IPS-11a (cell line): Measurements from ENCODE around the gene EOLA1.
"Not testable (repeated sequence)": the region's sequence is repeated elsewhere in the genome, so short reads cannot be mapped to it uniquely, and the experiment has no call there.

Source experiments
- H3K4me3 ChIP-seq: one replicate; pipeline ENCODE4 v1.5.1; 2013; ENCODE audit warnings: low read depth, low read length, control low read depth

The EOLA1 gene

GRCh38 chrX:149513825-149514428, 26.9 kb upstream of the EOLA1 start:
- H3K4me3 ChIP-seq: no peak overlapping the region

GRCh38 chrX:149515954-149516602, 24.7 kb upstream of the EOLA1 start:
- no peak overlapping the region for H3K4me3 ChIP-seq

GRCh38 chrX:149516604-149517003, 24.2 kb upstream of the EOLA1 start:
- H3K4me3 ChIP-seq: no peak overlapping the region

GRCh38 chrX:149517308-149517707, 23.5 kb upstream of the EOLA1 start:
- no peak overlapping the region for H3K4me3 ChIP-seq

- no peak overlapping the region for H3K4me3 ChIP-seq
These were observed 22.6 kb upstream of the EOLA1 start for GRCh38 chrX:149518236-149518635.

GRCh38 chrX:149520636-149521277, 20.1 kb upstream of the EOLA1 start:
- H3K4me3 ChIP-seq: not testable (repeated sequence)

- no peak overlapping the region for H3K4me3 ChIP-seq
These were observed 19.4 kb upstream of the EOLA1 start for GRCh38 chrX:149521438-149521837.

- no peak overlapping the region for H3K4me3 ChIP-seq
These were observed 17.9 kb upstream of the EOLA1 start for GRCh38 chrX:149522916-149523315.

- not testable (repeated sequence) for H3K4me3 ChIP-seq
These were observed 15.4 kb upstream of the EOLA1 start for GRCh38 chrX:149525389-149525788.

GRCh38 chrX:149525903-149526302, 14.9 kb upstream of the EOLA1 start:
- not testable (repeated sequence) for H3K4me3 ChIP-seq

GRCh38 chrX:149526318-149527033, 14.3 kb upstream of the EOLA1 start:
- H3K4me3 ChIP-seq: not testable (repeated sequence)

GRCh38 chrX:149527705-149528104, 13.1 kb upstream of the EOLA1 start:
- H3K4me3 ChIP-seq: no peak overlapping the region

- H3K4me3 ChIP-seq: no peak overlapping the region
These were observed 12.4 kb upstream of the EOLA1 start for GRCh38 chrX:149528381-149528780.

GRCh38 chrX:149531599-149531998, 9.2 kb upstream of the EOLA1 start:
- no peak overlapping the region for H3K4me3 ChIP-seq

GRCh38 chrX:149532868-149533267, 7.9 kb upstream of the EOLA1 start:
- not testable (repeated sequence) for H3K4me3 ChIP-seq

- H3K4me3 ChIP-seq: not testable (repeated sequence)
These were observed 6.8 kb upstream of the EOLA1 start for GRCh38 chrX:149533999-149534398.

- H3K4me3 ChIP-seq: not testable (repeated sequence)
These were observed 5.7 kb upstream of the EOLA1 start for GRCh38 chrX:149534926-149535602.

- not testable (repeated sequence) for H3K4me3 ChIP-seq
These were observed 3.3 kb upstream of the EOLA1 start for GRCh38 chrX:149537474-149537873.

- H3K4me3 ChIP-seq: peak overlapping the region; percentile 43
These were observed 1.3 kb upstream of the EOLA1 start for GRCh38 chrX:149539283-149540130.

GRCh38 chrX:149540131-149540620, 636 bp upstream of the EOLA1 start:
- H3K4me3 ChIP-seq: no peak overlapping the region
